ENCODE data around the gene ZFAND3.

ZFAND3 gene

GRCh38 chr6:38004908-38005307, 185.4 kb downstream of the ZFAND3 start:
- DNase-seq (ENCODE audit: low spot score) = no peak

- DNase-seq (ENCODE audit: low spot score) = no peak
Measured at GRCh38 chr6:38011937-38012336, 192.4 kb downstream of the ZFAND3 start.

- peak; percentile 49 for DNase-seq (ENCODE audit: low spot score)
Measured at GRCh38 chr6:38012573-38012972, 193.0 kb downstream of the ZFAND3 start.

- no peak for DNase-seq (ENCODE audit: low spot score)
Measured at GRCh38 chr6:38015341-38015740, 195.8 kb downstream of the ZFAND3 start.

GRCh38 chr6:38016824-38017223, 197.3 kb downstream of the ZFAND3 start:
- DNase-seq (ENCODE audit: low spot score) = no peak

- DNase-seq (ENCODE audit: low spot score) = no peak
Measured at GRCh38 chr6:38018755-38019165, 199.2 kb downstream of the ZFAND3 start.

- no peak for DNase-seq (ENCODE audit: low spot score)
Measured at GRCh38 chr6:38020593-38020992, 201.1 kb downstream of the ZFAND3 start.

- no peak for DNase-seq (ENCODE audit: low spot score)
Measured at GRCh38 chr6:38021029-38021428, 201.5 kb downstream of the ZFAND3 start.

- DNase-seq (ENCODE audit: low spot score) = no peak
Measured at GRCh38 chr6:38021571-38021970, 202.0 kb downstream of the ZFAND3 start.

- DNase-seq (ENCODE audit: low spot score) = no peak
Measured at GRCh38 chr6:38022688-38023087, 203.2 kb downstream of the ZFAND3 start.

GRCh38 chr6:38024908-38025307, 205.4 kb downstream of the ZFAND3 start:
- DNase-seq (ENCODE audit: low spot score) = peak; percentile 4

GRCh38 chr6:38025451-38025850, 205.9 kb downstream of the ZFAND3 start:
- DNase-seq (ENCODE audit: low spot score) = no peak

GRCh38 chr6:38027685-38028373, 208.3 kb downstream of the ZFAND3 start:
- DNase-seq (ENCODE audit: low spot score) = no peak

GRCh38 chr6:38030380-38030779, 210.9 kb downstream of the ZFAND3 start:
- DNase-seq (ENCODE audit: low spot score) = no peak

- DNase-seq (ENCODE audit: low spot score) = no peak
Measured at GRCh38 chr6:38032797-38033196, 213.3 kb downstream of the ZFAND3 start.

- no peak for DNase-seq (ENCODE audit: low spot score)
Measured at GRCh38 chr6:38033442-38033982, 214.0 kb downstream of the ZFAND3 start.

GRCh38 chr6:38034274-38034914, 214.9 kb downstream of the ZFAND3 start:
- peak; percentile 9 for DNase-seq (ENCODE audit: low spot score)

- no peak for DNase-seq (ENCODE audit: low spot score)
Measured at GRCh38 chr6:38035478-38035877, 216.0 kb downstream of the ZFAND3 start.

- peak; percentile 4 for DNase-seq (ENCODE audit: low spot score)
Measured at GRCh38 chr6:38039502-38039901, 220.0 kb downstream of the ZFAND3 start.

GRCh38 chr6:38040254-38040653, 220.7 kb downstream of the ZFAND3 start:
- no peak for DNase-seq (ENCODE audit: low spot score)

- DNase-seq (ENCODE audit: low spot score) = no peak
Measured at GRCh38 chr6:38043259-38043753, 223.8 kb downstream of the ZFAND3 start.

- no peak for DNase-seq (ENCODE audit: low spot score)
Measured at GRCh38 chr6:38045701-38046305, 226.3 kb downstream of the ZFAND3 start.

GRCh38 chr6:38047562-38047961, 228.0 kb downstream of the ZFAND3 start:
- DNase-seq (ENCODE audit: low spot score) = no peak

Measured in hepatic stellate cell (primary cell).